Measurements from ENCODE around the gene NUDT4.

Gene NUDT4

GRCh38 chr12:93358058-93358457 is 19.7 kb upstream of the NUDT4 start:
- TF ChIP-seq GATA3 (IDR thresholded peaks at IDR 0.05; ENCODE audit: low read depth, low read length) (no peak), GATA2 (IDR thresholded peaks at IDR 0.05; ENCODE audit: low read depth, low read length) (no peak)

- TF ChIP-seq GATA3 (IDR thresholded peaks at IDR 0.05; ENCODE audit: low read depth, low read length) (no peak), GATA2 (IDR thresholded peaks at IDR 0.05; ENCODE audit: low read depth, low read length) (no peak)
Observed at GRCh38 chr12:93358821-93359220, 18.9 kb upstream of the NUDT4 start.

DNA sequence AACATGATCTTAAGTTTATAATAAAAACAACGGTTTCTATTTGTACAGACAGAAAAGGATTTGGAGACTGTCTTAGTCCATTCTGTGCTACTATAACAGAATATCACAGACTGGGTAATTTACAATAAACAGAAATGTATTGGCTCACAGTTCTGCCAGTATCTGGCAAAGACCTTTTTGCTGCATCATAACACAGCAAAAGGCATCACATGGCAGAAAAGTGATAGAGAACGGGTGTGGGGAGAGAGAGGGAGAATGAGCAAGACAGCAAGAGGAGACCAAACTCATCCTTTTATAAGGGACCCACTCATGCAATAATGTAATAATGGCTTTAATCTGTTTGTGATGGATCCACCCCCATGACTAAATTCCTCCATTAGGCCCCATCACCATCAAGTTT is 17.0 kb upstream of the NUDT4 start:
- TF ChIP-seq GATA2 (IDR thresholded peaks at IDR 0.05; ENCODE audit: low read depth, low read length) (no peak), GATA3 (IDR thresholded peaks at IDR 0.05; ENCODE audit: low read depth, low read length) (no peak)

- TF ChIP-seq GATA3 (IDR thresholded peaks at IDR 0.05; ENCODE audit: low read depth, low read length) (no peak), GATA2 (IDR thresholded peaks at IDR 0.05; ENCODE audit: low read depth, low read length) (no peak)
Observed at GRCh38 chr12:93361151-93361919, 16.4 kb upstream of the NUDT4 start.

GRCh38 chr12:93363841-93364297 is 13.9 kb upstream of the NUDT4 start:
- TF ChIP-seq GATA3 (IDR thresholded peaks at IDR 0.05; ENCODE audit: low read depth, low read length) (no peak), GATA2 (IDR thresholded peaks at IDR 0.05; ENCODE audit: low read depth, low read length) (no peak)

GRCh38 chr12:93365616-93366405 is 11.9 kb upstream of the NUDT4 start:
- TF ChIP-seq GATA2 (IDR thresholded peaks at IDR 0.05; ENCODE audit: low read depth, low read length) = no peak
- no peak for TF ChIP-seq GATA3 (IDR thresholded peaks at IDR 0.05; ENCODE audit: low read depth, low read length)

- no peak for TF ChIP-seq GATA3 (IDR thresholded peaks at IDR 0.05; ENCODE audit: low read depth, low read length)
- no peak for TF ChIP-seq GATA2 (IDR thresholded peaks at IDR 0.05; ENCODE audit: low read depth, low read length)
Observed at GRCh38 chr12:93366422-93366821, 11.3 kb upstream of the NUDT4 start.

- no peak for TF ChIP-seq GATA3 (IDR thresholded peaks at IDR 0.05; ENCODE audit: low read depth, low read length)
- TF ChIP-seq GATA2 (IDR thresholded peaks at IDR 0.05; ENCODE audit: low read depth, low read length) = no peak
Observed at GRCh38 chr12:93368766-93369165, 9.0 kb upstream of the NUDT4 start.

DNA sequence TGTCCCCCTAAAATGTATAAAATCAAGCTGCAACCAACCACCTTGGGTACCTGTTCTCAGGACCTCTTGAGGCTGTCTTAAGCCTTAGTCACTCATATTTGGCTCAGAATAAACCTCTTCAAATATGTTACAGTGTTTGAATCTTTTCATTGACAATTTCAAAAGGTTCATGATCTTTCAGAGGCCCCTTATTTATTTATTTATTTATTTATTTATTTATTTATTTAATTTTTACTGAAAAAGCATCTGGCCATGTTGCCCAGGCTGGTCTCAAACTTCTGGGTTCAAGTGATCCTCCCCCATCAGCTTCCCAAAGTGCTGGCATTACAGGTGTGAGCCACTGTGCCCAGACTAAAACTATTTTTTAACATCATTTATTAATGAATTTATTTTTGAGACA is 8.2 kb upstream of the NUDT4 start:
- TF ChIP-seq GATA2 (IDR thresholded peaks at IDR 0.05; ENCODE audit: low read depth, low read length) = no peak
- no peak for TF ChIP-seq GATA3 (IDR thresholded peaks at IDR 0.05; ENCODE audit: low read depth, low read length)

GRCh38 chr12:93370947-93371346 is 6.8 kb upstream of the NUDT4 start:
- TF ChIP-seq GATA3 (IDR thresholded peaks at IDR 0.05; ENCODE audit: low read depth, low read length) (no peak), GATA2 (IDR thresholded peaks at IDR 0.05; ENCODE audit: low read depth, low read length) (no peak)

GRCh38 chr12:93373961-93374656 is 3.6 kb upstream of the NUDT4 start:
- TF ChIP-seq GATA2 (IDR thresholded peaks at IDR 0.05; ENCODE audit: low read depth, low read length) = no peak
- TF ChIP-seq GATA3 (IDR thresholded peaks at IDR 0.05; ENCODE audit: low read depth, low read length) = no peak

DNA sequence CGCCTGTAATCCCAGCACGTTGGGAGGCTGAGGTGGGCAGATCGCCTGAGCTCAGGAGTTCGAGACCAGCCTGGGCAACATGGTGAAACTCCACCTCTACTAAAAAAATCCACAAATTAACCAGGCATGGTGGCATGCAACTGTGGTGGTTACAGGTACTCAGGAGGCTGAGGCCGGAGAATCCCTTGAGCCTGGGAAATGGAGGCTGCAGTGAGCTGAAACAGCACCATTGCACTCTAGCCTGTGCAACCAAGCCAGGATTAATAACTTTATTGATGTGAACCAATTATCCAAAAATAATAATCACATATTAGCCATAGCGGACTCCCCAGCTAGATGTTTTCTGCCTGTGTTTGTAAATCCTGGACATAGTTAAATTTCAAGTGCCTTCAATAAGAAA is 1.8 kb upstream of the NUDT4 start:
- TF ChIP-seq GATA2 (IDR thresholded peaks at IDR 0.05; ENCODE audit: low read depth, low read length) (no peak), GATA3 (IDR thresholded peaks at IDR 0.05; ENCODE audit: low read depth, low read length) (no peak)

GRCh38 chr12:93376436-93377251 is 1.1 kb upstream of the NUDT4 start:
- TF ChIP-seq GATA3 (IDR thresholded peaks at IDR 0.05; ENCODE audit: low read depth, low read length) (no peak), GATA2 (IDR thresholded peaks at IDR 0.05; ENCODE audit: low read depth, low read length) (no peak)

- TF ChIP-seq GATA3 (IDR thresholded peaks at IDR 0.05; ENCODE audit: low read depth, low read length) = no peak
- TF ChIP-seq GATA2 (IDR thresholded peaks at IDR 0.05; ENCODE audit: low read depth, low read length) = no peak
Observed at GRCh38 chr12:93378998-93379325, 1.2 kb downstream of the NUDT4 start.
